NT2/D1 (cell line): ENCODE results near the gene MYO5B.

Experiments
- SUZ12 ChIP-seq: IDR thresholded peaks from 2 replicates; pipeline ENCODE4 v1.6.1; 2011; ENCODE audit not compliant: insufficient read length, insufficient read depth; ENCODE audit errors: extremely low read depth
- YY1 ChIP-seq: IDR thresholded peaks from 2 replicates; pipeline ENCODE4 v1.6.1; 2011; ENCODE audit not compliant: insufficient read length, insufficient read depth
- ZNF274 ChIP-seq: IDR thresholded peaks from 2 replicates; pipeline ENCODE4 v1.6.1; 2011; ENCODE audit warnings: mild to moderate bottlenecking, low read depth, low read length

GRCh38 chr18:49855711-49856415, 339.1 kb downstream of the MYO5B start:
- no peak for TF ChIP-seq YY1
- no peak for TF ChIP-seq SUZ12
- no peak for TF ChIP-seq ZNF274
